PC-9 (cell line): Measurements from ENCODE around the gene PRKAG2.

Source experiments
- CTCF ChIP-seq: fragments of 200-600 bp; sonication (generic); conservative IDR thresholded peaks from 2 replicates; pipeline ENCODE4 v1.6.1; 2017; ENCODE audit warnings: mixed run types, antibody characterized with exemption, mild to moderate bottlenecking, moderate library complexity
- EZH2 ChIP-seq: fragments of 200-600 bp; sonication (generic); IDR thresholded peaks from 2 replicates; pipeline ENCODE4 v1.8.0; 2017; ENCODE audit warnings: antibody characterized with exemption, low read depth

GRCh38 chr7:151813997-151814396 is 62.9 kb downstream of the PRKAG2 start:
- TF ChIP-seq EZH2 = no peak
- no peak for TF ChIP-seq CTCF
